Stimulated activated CD4-positive, alpha-beta T cell treated with anti-CD3 and anti-CD28 coated beads, Interleukin-2, amount 100 ng/mL, for 24 hours (primary cell): ENCODE measurements around the gene BRD4.

Experiments used
- DNase-seq, 2 donors: peaks; one replicate each; pipeline ENCODE4 v3.0.0-alpha.2; 2020

Gene BRD4

GRCh38 chr19:15247107-15248014 lies 85.0 kb downstream of the BRD4 start:
- no peak for DNase-seq

- DNase-seq: no peak
Observed at GRCh38 chr19:15246198-15246481, 86.2 kb downstream of the BRD4 start.

- no peak for DNase-seq
Observed at GRCh38 chr19:15245370-15246197, 86.8 kb downstream of the BRD4 start.

- DNase-seq: no peak
Observed at GRCh38 chr19:15244808-15245207, 87.5 kb downstream of the BRD4 start.

GRCh38 chr19:15244106-15244803 lies 88.1 kb downstream of the BRD4 start:
- no peak for DNase-seq

- DNase-seq: no peak
Observed at GRCh38 chr19:15243236-15243957, 88.9 kb downstream of the BRD4 start.

GRCh38 chr19:15241259-15241910 lies 91.0 kb downstream of the BRD4 start:
- DNase-seq: no peak

GRCh38 chr19:15240515-15240914 lies 91.8 kb downstream of the BRD4 start:
- DNase-seq: no peak

- no peak for DNase-seq
Observed at GRCh38 chr19:15239337-15239949, 92.9 kb downstream of the BRD4 start.

GRCh38 chr19:15238639-15239155 lies 93.6 kb downstream of the BRD4 start:
- no peak for DNase-seq

GRCh38 chr19:15237759-15238638 lies 94.3 kb downstream of the BRD4 start:
- DNase-seq: no peak

- DNase-seq: no peak
Observed at GRCh38 chr19:15236886-15237285, 95.5 kb downstream of the BRD4 start.

GRCh38 chr19:15235781-15236180 lies 96.6 kb downstream of the BRD4 start:
- no peak for DNase-seq

- no peak for DNase-seq
Observed at GRCh38 chr19:15234431-15235130, 97.8 kb downstream of the BRD4 start.

GRCh38 chr19:15231271-15231670 lies 101.1 kb downstream of the BRD4 start:
- no peak for DNase-seq

GRCh38 chr19:15227261-15227660 lies 105.1 kb downstream of the BRD4 start:
- DNase-seq: no peak

- DNase-seq: no peak
Observed at GRCh38 chr19:15225760-15226159, 106.6 kb downstream of the BRD4 start.

- no peak for DNase-seq
Observed at GRCh38 chr19:15223649-15224361, 108.5 kb downstream of the BRD4 start.
